OCI-LY3 (cell line): ENCODE data around the gene TARBP1.

Experiments
- EZH2phosphoT487 ChIP-seq: fragments of 200-600 bp; shearing (Covaris generic); IDR thresholded peaks from 2 replicates; pipeline ENCODE4 v1.6.1; 2018; ENCODE audit warnings: antibody characterized with exemption, mixed run types, low read depth
- TF ChIP-seq, protein P1 (sequence below): fragments of 200-600, 300-600 bp; sonication (generic); IDR thresholded peaks from 2 replicates; pipeline ENCODE4 v1.5.1; 2014; ENCODE audit warnings: antibody characterized with exemption, low read length, low read depth

DNA sequence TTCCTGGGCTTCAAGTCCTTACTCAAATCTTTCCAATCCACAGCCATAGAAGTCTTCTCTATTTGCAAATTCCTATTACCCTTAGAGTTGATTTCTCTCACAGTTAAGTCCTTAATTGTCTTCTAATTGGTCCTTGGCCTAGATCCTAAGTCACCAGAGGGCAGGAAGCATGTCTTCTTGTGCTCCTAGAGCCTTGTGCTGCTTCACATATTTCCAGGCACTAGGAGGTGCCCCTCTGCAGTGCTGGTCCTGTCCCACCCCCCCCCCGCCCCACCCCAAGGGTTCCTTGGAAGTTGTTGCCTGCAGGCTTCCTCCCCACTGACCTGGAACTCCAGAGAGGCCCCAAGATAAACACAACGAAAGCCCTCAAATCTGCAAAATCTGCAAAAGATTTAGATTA is 28.1 kb upstream of the TARBP1 start:
- TF ChIP-seq, protein P1, sequence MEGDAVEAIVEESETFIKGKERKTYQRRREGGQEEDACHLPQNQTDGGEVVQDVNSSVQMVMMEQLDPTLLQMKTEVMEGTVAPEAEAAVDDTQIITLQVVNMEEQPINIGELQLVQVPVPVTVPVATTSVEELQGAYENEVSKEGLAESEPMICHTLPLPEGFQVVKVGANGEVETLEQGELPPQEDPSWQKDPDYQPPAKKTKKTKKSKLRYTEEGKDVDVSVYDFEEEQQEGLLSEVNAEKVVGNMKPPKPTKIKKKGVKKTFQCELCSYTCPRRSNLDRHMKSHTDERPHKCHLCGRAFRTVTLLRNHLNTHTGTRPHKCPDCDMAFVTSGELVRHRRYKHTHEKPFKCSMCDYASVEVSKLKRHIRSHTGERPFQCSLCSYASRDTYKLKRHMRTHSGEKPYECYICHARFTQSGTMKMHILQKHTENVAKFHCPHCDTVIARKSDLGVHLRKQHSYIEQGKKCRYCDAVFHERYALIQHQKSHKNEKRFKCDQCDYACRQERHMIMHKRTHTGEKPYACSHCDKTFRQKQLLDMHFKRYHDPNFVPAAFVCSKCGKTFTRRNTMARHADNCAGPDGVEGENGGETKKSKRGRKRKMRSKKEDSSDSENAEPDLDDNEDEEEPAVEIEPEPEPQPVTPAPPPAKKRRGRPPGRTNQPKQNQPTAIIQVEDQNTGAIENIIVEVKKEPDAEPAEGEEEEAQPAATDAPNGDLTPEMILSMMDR: no peak
- TF ChIP-seq EZH2phosphoT487: no peak
